ENCODE measurements around the gene FHOD1. TPM values are rescaled to one million over a fixed set of nuclear protein-coding genes. Genes with fewer than 3 reads are reported as not detected.
A peak's percentile ranks its signal among the peaks of the same experiment; 100 is the strongest.

The FHOD1 gene
- total and polyA plus RNA-seq, 2 of the 13 experiments (the other 11 are each of a cell fraction or from before 2014, with no cell fraction given) = 20.0 to 20.8 TPM

GRCh38 chr16:67210069-67210937 lies 37.0 kb downstream of the FHOD1 start (continued):
- TF ChIP-seq GMEB1 (CRISPR knock-in tag; IDR thresholded peaks at IDR 0.05; ENCODE audit: borderline replicate concordance) = no peak
- no peak for TF ChIP-seq SP2 (CRISPR knock-in tag; IDR thresholded peaks at IDR 0.05)
- TF ChIP-seq, protein P1, sequence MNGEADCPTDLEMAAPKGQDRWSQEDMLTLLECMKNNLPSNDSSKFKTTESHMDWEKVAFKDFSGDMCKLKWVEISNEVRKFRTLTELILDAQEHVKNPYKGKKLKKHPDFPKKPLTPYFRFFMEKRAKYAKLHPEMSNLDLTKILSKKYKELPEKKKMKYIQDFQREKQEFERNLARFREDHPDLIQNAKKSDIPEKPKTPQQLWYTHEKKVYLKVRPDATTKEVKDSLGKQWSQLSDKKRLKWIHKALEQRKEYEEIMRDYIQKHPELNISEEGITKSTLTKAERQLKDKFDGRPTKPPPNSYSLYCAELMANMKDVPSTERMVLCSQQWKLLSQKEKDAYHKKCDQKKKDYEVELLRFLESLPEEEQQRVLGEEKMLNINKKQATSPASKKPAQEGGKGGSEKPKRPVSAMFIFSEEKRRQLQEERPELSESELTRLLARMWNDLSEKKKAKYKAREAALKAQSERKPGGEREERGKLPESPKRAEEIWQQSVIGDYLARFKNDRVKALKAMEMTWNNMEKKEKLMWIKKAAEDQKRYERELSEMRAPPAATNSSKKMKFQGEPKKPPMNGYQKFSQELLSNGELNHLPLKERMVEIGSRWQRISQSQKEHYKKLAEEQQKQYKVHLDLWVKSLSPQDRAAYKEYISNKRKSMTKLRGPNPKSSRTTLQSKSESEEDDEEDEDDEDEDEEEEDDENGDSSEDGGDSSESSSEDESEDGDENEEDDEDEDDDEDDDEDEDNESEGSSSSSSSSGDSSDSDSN (CRISPR knock-in tag; IDR thresholded peaks at IDR 0.05) = peak; percentile 86
- TF ChIP-seq ZC3H4 (CRISPR knock-in tag; IDR thresholded peaks at IDR 0.05; ENCODE audit: borderline replicate concordance) = no peak
- 0 out of 2 replicates have a peak, but pooled peaks have one; percentile 38 for TF ChIP-seq DZIP1 (CRISPR knock-in tag; IDR thresholded peaks at IDR 0.05)
- no peak for TF ChIP-seq RBM22 (optimal IDR thresholded peaks at IDR 0.05; ENCODE audit: low read length)
- TF ChIP-seq, protein P2, sequence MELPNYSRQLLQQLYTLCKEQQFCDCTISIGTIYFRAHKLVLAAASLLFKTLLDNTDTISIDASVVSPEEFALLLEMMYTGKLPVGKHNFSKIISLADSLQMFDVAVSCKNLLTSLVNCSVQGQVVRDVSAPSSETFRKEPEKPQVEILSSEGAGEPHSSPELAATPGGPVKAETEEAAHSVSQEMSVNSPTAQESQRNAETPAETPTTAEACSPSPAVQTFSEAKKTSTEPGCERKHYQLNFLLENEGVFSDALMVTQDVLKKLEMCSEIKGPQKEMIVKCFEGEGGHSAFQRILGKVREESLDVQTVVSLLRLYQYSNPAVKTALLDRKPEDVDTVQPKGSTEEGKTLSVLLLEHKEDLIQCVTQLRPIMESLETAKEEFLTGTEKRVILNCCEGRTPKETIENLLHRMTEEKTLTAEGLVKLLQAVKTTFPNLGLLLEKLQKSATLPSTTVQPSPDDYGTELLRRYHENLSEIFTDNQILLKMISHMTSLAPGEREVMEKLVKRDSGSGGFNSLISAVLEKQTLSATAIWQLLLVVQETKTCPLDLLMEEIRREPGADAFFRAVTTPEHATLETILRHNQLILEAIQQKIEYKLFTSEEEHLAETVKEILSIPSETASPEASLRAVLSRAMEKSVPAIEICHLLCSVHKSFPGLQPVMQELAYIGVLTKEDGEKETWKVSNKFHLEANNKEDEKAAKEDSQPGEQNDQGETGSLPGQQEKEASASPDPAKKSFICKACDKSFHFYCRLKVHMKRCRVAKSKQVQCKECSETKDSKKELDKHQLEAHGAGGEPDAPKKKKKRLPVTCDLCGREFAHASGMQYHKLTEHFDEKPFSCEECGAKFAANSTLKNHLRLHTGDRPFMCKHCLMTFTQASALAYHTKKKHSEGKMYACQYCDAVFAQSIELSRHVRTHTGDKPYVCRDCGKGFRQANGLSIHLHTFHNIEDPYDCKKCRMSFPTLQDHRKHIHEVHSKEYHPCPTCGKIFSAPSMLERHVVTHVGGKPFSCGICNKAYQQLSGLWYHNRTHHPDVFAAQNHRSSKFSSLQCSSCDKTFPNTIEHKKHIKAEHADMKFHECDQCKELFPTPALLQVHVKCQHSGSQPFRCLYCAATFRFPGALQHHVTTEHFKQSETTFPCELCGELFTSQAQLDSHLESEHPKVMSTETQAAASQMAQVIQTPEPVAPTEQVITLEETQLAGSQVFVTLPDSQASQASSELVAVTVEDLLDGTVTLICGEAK (IDR thresholded peaks at IDR 0.05) = no peak
- TF ChIP-seq, protein P2 (CRISPR knock-in tag; IDR thresholded peaks at IDR 0.05) = peak; percentile 57; the same call in 1 of the 2 replicates
- TF ChIP-seq ZNF564 (CRISPR knock-in tag; IDR thresholded peaks at IDR 0.05) = no peak
